ENCODE results near the gene FOXD1. TPM values are rescaled to one million over a fixed set of nuclear protein-coding genes. Genes with fewer than 3 reads are reported as not detected.
"Not testable (repeated sequence)": the region's sequence is repeated elsewhere in the genome, so short reads cannot be mapped to it uniquely, and the experiment has no call there.

The FOXD1 gene
- total RNA-seq, 1 donor from 2014 or later = not detected

- no peak for DNase-seq (ENCODE audit: low spot score)
- no peak for ATAC-seq
These were observed 15.6 kb upstream of the FOXD1 start for GRCh38 chr5:73464016-73464745.

DNA sequence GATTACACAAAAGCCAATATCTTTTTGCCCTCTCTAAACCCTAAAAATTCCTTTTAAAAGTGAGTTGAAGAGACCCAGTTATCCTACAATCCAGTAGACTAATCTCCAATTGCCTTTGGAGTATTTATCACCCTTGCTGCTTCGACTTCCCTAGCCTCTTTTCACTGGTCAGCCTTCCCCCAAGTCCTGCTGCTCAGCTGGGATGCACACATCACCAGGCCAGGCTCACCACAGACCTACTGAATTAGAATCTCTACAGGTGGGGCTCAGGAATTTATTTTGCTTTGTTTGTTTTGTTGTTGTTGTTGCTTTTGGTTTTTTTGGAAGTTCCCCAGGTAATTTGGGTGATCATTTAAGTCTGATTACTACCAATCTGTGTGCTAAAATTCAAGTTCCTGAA lies 11.6 kb upstream of the FOXD1 start:
- no peak for ATAC-seq
- no peak for DNase-seq (ENCODE audit: low spot score)

- DNase-seq (ENCODE audit: low spot score) (no peak), ATAC-seq (no peak)
These were observed 10.8 kb upstream of the FOXD1 start for GRCh38 chr5:73459366-73459765.

DNA sequence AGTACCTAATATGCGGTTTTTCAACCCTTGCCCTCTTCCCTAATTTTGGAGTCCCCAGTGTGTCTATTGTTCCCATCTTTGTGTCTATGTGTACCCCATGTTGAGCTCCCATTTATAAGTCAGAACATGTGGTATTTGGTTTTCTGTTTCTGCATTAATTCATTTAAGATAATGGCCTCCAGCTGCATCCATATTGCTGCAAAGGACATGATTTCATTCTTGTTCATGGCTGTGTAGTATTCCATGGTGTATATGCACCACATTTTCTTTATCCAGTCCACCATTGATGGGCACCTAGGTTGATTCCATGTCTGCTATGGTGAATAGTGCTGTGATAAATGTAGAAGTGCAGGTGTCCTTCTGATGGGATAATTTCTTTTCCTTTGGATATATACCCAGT lies 7.9 kb upstream of the FOXD1 start:
- not testable (repeated sequence) for ATAC-seq; DNase-seq (ENCODE audit: low spot score)

DNA sequence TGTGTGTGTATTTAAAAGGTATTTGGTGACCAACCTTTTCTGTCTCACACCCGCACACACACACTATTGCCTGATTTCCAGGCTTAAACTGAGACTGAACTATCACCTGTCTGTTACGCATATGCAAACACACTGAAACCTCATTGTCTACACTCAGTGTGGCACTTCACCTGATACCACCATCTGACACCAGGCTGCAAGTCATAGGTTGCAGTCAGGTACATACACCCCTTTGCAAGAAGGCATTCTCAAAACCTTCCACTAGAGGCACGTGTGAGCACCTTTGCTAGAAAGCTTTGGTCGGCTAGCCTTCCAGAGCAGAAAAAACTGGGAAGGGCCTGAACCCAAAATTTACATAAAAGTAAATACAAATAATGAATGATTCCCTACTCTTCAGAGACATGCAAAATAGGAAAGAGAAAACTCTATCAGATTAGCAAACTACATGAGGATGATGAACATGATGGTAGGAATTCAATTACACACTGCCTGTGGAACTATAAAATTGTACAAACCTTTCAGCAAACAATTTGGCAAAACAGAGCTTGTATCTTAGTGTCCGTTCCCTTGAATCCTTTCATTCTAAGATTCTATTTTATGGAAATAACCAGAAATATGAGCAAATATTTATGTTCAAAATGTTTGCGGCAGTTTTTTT lies 5.9 kb upstream of the FOXD1 start:
- DNase-seq (ENCODE audit: low spot score) = no peak
- peak; percentile 91 for ATAC-seq

DNA sequence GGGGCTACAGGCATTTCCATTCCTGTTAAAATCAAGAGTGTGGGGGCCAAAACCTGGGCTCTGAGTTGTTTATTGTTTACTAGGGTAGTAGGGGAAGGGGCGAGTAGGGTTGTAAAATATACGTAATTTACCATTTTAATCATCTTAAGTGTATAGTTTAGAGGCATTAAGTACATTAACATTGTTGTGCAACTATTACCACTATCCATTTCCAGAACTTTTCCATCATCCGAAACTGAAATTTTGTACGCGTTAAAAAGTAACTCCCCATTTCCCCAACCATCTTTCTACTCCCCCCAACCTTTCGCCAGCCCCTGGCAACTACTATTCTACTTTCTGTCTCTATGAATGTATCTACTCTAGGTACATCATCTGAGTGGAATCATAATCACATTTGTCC lies 3.6 kb upstream of the FOXD1 start:
- DNase-seq (ENCODE audit: low spot score) (no peak), ATAC-seq (no peak)

DNA sequence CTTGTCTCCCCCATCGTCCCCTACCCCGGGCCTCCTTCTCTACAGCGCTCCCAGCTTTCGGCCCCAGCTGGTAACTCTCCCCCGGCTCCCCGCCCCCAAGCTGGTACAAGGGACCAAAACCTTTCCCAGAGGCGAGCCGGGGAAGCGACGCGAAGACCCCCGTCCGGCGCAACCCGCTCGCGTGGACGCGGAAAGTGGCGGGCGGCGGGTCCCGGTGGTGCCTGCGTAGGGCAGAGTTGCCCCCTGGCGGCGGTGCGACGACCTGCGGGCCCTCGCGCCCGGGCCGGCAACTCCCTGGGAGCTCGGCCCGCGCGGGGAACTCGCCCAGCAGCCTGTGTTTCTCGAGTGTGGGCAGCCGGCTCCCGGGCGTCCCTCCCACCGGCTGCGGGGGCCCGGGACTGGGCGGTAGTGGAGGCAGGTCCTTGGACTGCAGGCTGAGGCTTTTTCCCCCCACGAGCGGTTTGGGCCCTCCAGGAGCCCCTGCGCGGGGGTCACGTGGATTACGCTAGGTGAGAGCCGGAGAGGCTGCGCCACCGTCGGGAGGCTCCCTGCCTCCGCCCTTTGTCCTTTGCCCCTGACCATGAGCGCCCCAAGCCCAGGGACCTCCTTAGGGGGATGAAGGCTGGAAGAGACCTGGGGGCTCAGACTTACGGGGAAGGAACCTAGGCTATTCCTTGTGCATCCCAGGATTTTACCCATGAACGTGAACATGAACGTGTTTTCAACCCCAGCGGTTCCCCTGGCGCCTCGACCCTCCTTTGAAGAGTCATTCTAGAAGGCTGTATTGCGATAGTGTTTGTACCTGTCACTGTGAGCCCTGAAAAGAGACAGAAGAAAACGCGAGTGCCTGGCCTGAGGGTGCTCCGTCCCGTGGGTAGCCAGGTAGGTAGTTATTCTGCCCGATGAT lies 2.9 kb upstream of the FOXD1 start:
- DNase-seq (ENCODE audit: low spot score) = peak; percentile 59

DNA sequence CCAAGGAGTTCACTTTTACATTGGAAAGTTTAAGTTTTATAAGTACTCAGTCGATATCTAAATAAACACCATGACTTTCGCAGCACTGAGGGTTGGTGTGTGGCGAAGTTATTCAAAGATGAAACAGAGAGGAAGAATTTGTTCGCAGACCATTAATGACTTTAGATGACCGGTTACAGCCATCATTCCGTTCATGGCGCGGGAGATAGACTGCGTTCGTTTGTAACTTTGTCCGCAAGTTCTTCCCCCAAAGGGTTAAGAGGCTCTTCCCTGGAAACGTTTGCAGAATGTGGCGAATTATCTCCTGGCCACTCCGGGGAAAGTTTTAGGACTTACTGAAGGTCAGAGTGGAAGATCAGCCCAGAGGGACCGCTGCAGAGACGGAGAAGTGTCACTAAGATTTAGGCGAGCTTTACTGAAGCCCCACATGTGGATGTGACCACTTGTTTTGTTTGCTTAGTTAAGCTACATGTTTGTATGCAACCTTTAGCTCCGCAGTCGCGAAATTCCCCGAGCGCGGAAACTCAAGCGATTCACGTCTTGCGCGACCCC lies 2.2 kb upstream of the FOXD1 start:
- no peak for DNase-seq (ENCODE audit: low spot score)
- peak; percentile 17 for ATAC-seq

More for the DNA sequence above, 2.9 kb upstream of the FOXD1 start:
- peak; percentile 83 for ATAC-seq

DNA sequence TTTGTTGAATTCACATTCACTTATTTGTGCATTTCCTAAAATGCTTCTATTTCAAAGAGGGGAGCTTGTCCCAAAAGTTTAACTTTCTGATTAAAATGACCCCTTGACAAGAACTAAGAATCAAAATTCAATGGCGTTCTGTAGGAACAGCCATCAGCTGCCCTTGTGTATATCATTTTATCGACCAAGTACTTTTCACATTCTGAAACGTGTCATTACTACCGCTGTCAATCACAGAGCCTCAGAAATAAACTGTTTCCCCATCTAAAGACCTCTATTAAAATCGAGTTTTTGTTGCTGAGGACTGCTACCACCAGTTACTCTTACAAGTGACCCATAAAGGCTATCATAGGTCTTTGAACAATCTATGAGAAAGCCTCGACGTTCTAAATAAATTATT lies 1.6 kb upstream of the FOXD1 start:
- DNase-seq (ENCODE audit: low spot score) (no peak), ATAC-seq (no peak)

DNA sequence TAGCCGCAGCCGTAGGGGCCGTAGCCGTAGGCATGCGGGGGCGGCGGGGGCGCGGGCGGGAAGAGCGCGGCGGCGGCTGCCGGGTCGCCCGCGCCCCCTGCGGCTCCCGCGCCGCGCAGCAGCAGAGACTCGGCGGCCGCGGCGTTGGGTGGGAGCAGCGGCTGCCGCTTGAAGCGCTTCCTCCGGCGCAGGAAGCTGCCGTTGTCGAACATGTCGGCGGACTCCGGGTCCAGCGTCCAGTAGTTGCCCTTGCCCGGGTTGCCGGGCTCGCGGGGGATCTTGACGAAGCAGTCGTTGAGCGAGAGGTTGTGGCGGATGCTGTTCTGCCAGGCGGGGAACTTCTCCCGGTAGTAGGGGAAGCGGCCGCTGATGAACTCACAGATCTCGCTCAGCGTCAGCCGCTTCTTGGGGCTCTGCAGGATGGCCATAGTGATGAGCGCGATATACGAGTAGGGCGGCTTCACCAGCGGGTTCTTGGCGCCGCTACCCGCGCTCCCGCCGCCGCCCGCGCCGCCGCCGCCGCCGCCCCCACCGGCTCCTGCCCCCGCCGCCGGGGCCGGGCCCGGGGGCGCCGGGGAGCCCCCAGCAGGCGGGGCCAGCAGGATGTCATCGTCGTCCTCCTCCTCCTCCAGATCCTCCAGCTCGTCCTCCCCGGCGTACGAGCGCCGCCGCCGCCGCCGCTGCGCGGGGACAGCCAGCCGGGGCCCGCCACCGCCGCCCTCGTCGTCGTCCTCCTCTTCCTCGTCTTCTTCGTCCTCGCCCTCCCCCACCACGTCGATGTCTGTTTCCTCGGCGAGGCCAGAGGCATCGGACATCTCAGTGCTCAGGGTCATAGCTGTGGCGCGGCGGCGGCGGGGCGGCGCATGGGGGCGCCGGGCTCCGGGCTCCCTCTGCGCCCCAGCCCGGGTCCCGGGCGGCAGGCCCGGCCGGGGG lies 781 bp downstream of the FOXD1 start:
- DNase-seq (ENCODE audit: low spot score) (no peak), ATAC-seq (peak; percentile 7)

- ATAC-seq (peak; percentile 17), DNase-seq (ENCODE audit: low spot score) (no peak)
These were observed 1.7 kb downstream of the FOXD1 start for GRCh38 chr5:73446631-73447529.

DNA sequence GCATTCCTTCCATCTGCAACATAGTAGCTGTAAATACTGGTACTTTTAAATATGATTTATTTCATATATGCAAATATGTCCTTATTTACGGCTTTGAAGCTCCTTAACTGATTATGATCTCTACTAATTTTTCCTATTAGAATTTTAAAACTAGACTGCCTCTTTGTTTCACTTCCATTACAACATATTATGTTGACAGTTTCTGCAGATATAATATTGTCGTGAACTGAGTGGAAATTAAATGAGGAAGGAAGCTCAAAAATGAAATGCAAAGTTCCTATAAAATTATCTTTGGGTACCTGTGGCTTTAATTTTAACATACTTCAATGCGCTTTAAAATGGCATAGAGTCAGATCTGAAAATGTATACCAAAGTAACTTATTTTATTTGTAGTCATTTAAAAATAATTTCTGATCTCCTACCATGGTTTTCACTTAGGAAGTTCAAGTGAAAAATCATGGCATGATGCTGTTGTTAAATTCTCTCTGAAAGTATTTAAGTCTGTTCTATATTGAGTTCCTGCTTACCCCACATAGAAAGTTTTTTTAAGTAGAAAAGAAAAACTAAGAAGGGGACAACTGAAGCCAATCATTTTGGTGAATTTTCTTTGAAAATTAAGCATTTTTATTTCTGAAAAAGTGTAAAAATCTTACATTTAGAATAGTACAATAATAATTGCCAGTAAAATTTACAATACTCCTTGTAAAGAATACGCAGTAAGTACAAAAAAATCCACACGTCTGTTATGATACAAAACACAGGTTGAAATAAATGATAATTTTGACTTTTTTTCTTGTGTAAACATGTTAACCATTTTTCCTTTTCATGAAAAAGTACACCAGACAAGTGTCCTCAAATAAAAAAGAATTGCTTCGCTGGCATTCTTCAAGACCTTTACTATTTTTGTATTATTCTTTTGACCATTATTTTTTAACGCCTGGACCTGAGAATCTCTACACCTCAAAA lies 2.6 kb downstream of the FOXD1 start:
- no peak for ATAC-seq

DNA sequence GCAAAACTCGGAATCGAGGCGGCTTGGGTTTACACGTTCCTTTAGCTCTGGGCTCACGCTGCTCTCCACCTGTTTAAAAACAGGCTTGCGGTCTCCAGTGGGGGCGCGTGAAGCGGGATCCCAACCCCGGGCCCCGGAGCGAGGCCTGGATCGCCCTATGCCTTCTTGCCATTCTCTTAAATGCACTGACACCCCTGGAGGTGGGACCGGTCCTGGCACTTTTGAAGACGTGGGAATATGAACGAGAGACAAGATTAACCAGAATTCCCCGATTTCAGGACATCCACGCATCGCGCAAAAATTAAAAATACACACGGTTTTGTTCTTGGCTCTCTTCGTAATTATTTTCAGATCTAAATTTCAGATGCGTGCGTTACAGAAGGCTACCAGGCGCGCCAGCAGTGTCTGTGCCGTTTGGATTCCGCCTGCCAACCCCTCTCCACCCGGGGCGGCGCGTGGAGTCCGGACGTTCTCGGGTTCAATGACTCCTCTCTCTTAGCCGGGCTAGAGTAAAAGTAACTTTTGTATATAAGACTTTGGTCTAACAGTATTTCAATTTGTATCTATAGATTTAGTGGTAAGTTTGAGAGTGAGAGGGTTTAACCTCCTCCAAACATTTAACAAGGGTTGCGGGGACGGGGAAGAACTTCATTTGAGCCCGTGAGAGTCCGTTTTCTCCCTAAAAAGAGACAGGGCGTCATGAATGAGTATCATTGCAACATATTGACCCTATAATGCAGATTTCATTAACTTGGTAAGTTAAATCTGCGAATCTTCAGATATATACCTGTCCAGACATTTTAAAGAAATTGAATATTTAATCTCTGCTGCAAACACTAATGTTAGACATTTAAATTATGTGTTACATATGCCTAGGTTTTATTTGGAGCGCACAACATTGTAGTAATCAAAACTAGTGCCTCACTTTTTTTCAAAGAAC lies 3.8 kb downstream of the FOXD1 start:
- ATAC-seq = no peak

More for the DNA sequence above, 2.6 kb downstream of the FOXD1 start:
- no peak for DNase-seq (ENCODE audit: low spot score)

DNA sequence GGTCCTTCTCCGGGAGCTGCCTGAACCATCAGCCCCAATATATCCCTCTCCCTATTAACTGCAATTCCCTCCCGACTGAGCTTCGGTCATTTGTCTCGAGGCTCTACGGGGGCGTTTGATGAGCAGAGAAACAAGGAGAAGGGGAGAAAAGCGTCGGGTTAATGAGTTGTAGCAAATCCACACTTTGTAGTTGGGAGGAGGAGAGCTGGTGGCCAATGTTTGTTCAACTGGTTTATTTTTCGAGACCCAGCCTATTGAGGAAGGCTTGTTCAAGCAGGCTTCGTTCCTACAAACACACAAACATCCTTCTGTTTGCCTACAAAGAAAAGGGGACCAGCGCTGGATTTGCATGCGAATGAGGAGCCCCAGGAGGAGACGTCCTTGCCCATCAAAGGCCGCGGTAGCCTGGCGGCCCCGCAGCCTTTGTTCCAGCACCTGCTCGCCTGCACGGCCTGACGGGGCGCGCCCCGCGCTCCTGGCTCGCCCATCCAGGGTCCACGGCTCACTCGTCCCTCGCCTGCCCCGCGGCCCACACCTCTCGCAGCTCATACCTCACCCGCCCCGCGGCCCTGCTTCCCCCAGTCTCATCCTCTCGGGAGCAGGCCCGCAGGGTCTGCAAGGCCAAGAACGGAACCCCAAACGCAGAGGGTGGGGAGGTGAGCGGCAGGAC lies 4.6 kb downstream of the FOXD1 start:
- DNase-seq (ENCODE audit: low spot score) (no peak), ATAC-seq (no peak)

More for the DNA sequence above, 3.8 kb downstream of the FOXD1 start:
- no peak for DNase-seq (ENCODE audit: low spot score)

- DNase-seq (ENCODE audit: low spot score) = no peak
- no peak for ATAC-seq
These were observed 5.5 kb downstream of the FOXD1 start for GRCh38 chr5:73442996-73443627.
